ENCODE measurements around the gene RPS6KA2. TPM values are rescaled to one million over a fixed set of nuclear protein-coding genes. Genes with fewer than 3 reads are reported as not detected.

The RPS6KA2 gene
- total RNA-seq, 1 donor from 2014 or later, result 50.2 TPM

DNA sequence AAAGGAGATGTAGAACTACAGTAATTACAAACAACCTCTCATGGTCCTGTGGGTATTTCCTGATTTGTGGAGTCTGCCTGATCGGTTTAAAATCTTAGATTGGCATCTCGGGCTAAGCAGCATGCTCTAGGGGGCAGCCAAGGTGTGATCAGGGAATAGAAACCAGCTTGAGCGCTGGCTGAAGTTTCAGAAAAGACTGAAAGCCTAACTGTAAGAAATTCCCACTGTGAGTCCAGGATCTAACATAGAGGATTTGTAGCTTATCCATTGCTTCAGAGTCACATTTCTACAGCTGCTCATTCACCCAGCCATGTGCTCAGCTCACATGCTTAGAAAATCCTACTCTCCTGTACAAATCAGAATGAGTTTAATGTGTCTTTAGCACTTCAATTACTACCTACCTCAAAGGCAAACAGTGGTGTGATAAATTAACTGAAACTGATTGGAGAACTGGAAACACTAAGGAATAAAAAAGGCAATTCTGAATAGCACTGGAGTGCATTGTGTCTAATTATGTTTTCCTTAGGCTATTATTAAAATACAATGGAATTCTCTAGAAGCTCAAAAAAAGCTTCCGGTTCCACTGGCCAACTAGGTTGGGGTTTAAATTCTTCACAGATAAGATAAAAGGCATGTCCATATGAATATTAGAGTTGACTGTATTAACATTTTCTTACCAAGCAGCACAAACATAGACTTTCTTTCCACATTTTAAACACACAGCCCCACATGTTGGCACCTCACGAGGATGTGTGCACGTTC, 170.5 kb downstream of the RPS6KA2 start:
- DNase-seq, result no peak
- ATAC-seq (ENCODE audit: poor library complexity), result no peak
- intact Hi-C loops (cut with DNase I), result no loop called here

DNA sequence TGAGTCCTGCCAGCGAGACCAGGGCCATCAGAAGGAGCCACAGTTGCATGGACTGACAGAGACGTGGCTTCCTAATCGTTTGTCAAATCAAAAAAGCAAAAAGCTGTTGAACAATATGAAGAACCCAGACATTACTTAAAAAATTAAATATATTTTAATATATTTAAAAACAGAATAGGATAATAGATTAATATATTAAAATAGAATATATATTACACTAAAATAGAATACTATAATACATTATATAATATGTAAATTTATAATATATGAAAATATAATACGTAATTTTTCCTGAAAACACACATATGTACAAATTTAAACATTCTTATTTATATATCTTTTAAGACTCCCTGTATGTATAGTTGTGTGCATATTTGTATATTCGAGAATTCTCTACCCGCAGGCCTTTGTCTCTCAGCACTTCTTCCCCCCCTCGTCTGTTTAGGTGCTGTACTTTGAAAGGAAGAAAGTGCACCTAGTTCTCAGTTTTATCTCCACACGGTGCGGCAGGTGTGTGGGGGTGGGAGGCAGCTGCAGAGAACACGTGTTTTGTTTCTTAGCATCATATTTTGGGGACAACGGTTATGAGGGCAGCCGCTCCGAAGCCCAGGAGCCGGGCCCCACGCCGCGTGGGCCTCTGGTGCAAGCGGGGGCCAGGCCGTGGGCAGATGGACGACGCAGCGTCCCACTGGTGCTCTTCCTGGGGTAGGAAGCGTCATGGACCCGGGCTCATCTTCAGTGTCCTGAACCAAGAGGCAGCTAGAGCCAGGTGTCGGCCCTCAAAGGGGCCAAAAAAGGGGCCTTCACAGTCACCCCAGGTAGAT, 172.1 kb downstream of the RPS6KA2 start:
- intact Hi-C loops (cut with DNase I), result no loop called here

DNA sequence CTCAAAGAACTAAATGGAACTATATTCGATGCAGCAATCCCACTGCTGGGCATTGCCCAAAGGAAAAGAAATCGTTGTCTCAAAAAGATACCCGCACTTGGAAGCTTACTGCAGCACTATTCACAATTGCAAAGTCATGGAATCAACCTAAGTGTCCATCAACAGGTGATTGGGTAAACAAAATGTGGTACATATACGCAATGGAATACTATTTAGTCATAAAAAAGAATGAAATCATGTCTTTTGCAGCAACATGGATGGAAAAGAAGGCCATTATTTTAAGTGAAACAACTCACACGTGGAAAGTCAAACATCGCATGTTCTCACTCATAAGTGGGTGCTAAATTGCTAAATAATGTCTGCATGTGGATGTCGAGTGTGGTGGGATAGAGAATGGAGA, 173.4 kb downstream of the RPS6KA2 start:
- ATAC-seq (ENCODE audit: poor library complexity), result no peak
- intact Hi-C loops (cut with DNase I), result no loop called here
- DNase-seq, result no peak

More for the DNA sequence above, 172.1 kb downstream of the RPS6KA2 start:
- DNase-seq, result no peak
- no peak for ATAC-seq (ENCODE audit: poor library complexity)

DNA sequence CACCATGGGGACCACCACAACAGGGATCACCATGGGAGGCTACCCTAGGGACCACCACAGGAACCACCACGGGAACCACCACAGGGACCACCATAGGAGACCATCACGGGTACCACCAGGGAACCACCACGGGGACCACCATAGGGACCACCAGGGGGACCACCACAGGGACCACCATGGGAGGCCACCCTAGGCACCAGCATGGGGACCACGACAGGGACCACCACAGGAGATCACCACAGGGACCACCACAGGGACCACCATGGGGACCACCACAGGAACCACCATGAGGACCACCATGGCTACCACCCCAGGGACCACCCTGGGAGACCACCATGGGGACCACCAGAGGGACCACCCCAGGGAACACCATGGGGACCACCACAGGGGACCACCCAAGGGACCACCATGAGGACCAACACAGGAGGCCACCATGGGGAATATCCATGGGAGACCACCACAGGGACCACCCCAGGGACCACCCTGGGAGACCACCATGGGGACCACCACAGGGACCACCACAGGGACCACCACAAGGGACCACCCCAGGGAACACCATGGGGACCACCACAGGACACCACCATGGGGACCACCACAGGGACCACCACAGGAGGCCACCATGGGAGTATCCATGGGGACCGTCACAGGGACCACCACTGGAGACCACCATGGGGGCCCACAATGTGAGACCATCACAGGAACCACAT, 176.7 kb downstream of the RPS6KA2 start:
- ATAC-seq (ENCODE audit: poor library complexity) (no peak), DNase-seq (no peak)
- intact Hi-C loops (cut with DNase I), result no loop called here

DNA sequence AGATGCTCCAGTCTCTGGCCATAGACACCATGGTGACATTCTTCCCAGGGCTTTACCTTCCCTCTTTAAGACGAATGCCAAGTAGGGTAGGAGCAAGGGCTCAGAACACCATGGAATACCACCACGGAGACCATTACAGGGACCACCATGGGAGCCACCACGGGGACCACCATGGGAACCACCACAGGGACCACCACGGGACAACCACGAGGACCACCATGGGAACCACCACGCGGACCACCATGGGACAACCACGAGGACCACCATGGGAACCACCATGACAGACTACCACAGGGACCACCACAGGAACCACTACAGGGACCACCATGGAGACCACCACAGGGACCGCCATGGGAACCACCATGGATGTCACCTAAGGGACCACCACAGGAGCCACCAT, 177.4 kb downstream of the RPS6KA2 start:
- intact Hi-C loops (cut with DNase I), result no loop called here
- ATAC-seq (ENCODE audit: poor library complexity), result no peak

DNA sequence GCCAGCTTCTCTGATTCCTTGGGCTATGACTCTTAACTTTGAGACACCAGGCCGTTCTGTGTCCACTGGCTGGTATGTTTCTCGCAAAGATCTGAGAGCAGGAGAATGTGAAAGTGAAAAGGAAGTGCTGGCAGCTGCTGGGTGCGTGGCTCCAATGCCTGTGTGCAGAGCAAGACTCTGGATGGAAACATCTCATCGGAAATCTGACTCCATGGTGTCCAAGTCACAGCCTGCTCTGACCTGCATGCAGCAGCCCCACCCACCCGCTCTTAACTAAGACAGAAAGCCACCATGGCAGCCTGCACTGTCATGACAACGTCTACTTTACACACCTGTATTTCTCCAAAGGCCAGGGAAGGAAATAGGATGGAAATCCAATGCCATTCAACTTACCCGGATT, 178.0 kb downstream of the RPS6KA2 start:
- intact Hi-C loops (cut with DNase I), result no loop called here
- DNase-seq (no peak), ATAC-seq (ENCODE audit: poor library complexity) (no peak)

More for the DNA sequence above, 177.4 kb downstream of the RPS6KA2 start:
- no peak for DNase-seq

DNA sequence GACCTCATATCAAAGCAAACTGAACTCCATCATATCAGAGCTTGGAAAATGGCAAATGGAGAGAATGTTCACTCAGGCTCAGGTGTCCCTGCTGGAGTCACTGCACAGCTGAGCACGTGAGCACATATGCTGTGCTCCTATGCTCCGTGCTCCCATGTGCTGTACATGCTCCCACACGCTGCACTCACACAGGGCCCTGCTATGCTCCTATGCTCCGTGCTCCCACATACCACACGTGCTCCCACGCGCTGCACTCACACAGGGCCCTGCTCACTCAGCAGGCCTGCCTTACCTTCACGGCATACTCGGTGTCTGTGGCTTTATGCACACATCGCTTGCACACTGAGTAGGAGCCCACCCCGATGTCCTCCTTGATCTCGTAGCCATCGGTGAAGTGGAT, 178.6 kb downstream of the RPS6KA2 start:
- DNase-seq, result no peak
- intact Hi-C loops (cut with DNase I), result no loop called here
- ATAC-seq (ENCODE audit: poor library complexity), result no peak

DNA sequence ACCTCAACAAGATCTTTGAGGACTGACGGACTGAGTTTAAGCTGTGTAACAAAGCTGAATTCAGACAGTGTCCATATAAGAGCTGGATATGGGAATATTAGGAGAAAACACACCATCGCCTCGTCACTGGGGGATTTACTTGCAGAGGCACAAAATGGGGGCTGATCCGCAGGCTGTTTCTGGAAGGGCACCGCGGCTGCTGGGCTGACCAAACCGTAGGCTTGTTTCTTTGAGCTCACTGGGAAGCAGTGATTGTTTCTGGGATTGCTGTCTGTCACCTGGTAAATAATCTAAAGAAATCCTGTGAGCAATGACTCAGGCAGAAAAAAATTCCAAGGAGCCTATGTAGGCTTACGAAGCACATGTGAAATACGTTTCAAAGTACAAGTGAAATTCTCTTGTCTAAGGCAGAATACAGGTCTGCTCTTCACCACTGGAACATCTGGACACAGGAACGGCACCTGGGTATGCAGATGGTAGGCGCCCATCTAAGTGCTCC, 180.4 kb downstream of the RPS6KA2 start:
- DNase-seq, result no peak
- intact Hi-C loops (cut with DNase I), result no loop called here
- ATAC-seq (ENCODE audit: poor library complexity), result no peak

DNA sequence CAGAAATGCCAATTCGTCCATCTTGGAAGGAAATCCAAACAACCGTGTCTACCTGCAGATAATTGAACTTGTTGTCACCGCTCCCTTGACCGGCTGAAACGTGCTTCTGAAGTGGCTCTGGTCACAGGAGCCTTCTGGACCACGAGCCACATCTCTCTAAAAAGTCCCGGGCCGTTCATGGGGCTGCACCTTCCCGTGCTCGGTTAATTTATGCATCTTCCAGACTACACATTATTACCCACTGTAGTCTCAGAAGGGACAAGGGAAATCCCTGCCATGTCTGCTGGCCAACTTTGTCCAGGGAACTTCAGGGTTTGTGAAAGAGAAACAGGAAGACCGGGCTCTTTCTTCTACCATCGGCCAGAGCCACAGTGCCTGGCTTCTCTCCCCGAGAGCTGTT, 180.9 kb downstream of the RPS6KA2 start:
- intact Hi-C loops (cut with DNase I), result no loop called here

DNA sequence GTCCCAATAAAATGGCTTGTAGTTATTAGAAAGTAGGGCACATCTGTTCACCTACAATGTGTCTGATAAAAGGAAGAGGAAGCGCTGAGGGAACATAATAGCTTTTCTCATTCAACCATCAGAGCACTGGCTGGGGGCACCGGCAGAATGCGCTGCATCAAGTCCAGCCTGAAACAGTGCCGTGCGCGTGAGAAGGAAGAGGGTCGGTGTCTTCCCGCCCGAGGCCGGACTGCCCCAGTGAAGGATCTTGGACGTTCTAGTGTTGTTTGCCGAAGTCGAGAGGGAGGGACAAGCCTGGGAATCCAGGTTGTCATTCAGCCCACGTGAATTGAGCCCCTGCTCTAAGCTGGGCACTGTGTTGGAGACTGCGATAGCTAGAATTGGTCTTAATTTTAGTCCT, 182.6 kb downstream of the RPS6KA2 start:
- DNase-seq (no peak), ATAC-seq (ENCODE audit: poor library complexity) (no peak)
- intact Hi-C loops (cut with DNase I), result no loop called here

More for the DNA sequence above, 180.9 kb downstream of the RPS6KA2 start:
- DNase-seq, result no peak
- no peak for ATAC-seq (ENCODE audit: poor library complexity)

DNA sequence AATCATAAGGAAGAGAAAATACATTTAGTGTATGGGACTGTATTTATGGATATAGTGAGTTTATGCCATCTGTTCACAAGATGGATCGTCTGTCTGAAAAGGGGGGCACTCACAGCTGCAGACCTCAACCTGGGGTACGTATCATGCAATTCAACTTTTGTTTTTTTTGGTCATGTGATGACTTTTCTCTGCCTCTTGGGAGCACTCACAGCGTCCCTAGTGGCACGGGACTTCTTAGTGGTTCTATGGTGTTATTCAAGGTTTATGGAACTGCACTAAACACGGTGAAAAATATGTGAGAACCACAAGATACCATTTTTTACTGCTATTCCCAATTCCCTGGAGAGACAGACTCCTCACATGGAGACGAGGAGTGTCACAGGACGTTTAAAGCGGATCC, 183.9 kb downstream of the RPS6KA2 start:
- ATAC-seq (ENCODE audit: poor library complexity) (no peak), DNase-seq (no peak)
- intact Hi-C loops (cut with DNase I), result no loop called here

DNA sequence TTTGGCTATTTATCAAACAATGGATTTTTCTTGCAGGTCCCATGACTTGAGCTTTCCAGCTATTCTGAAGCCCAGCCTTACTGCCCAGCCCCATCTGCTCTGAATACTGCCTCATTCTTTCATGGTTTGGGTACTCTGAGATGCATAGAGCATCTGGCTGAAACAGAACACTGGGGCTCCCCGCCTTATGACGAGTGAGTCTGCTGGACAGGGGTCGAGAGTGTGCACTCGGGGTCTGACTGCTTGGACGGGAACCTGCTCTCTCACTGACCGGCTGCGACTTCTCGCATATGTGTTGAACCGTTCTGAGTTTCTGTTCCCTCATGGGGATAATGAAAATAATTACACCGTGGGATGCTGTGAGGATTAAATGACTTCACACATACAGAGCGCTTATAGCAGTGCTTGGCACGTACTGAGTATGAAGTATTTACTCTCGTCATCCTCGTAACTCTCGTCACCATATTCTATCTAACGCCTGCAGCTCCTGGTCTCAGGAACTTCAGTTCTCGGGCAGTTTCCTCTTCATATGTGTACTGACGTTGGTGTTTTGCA, 184.8 kb downstream of the RPS6KA2 start:
- DNase-seq, result no peak
- intact Hi-C loops (cut with DNase I), result no loop called here
- ATAC-seq (ENCODE audit: poor library complexity), result no peak

DNA sequence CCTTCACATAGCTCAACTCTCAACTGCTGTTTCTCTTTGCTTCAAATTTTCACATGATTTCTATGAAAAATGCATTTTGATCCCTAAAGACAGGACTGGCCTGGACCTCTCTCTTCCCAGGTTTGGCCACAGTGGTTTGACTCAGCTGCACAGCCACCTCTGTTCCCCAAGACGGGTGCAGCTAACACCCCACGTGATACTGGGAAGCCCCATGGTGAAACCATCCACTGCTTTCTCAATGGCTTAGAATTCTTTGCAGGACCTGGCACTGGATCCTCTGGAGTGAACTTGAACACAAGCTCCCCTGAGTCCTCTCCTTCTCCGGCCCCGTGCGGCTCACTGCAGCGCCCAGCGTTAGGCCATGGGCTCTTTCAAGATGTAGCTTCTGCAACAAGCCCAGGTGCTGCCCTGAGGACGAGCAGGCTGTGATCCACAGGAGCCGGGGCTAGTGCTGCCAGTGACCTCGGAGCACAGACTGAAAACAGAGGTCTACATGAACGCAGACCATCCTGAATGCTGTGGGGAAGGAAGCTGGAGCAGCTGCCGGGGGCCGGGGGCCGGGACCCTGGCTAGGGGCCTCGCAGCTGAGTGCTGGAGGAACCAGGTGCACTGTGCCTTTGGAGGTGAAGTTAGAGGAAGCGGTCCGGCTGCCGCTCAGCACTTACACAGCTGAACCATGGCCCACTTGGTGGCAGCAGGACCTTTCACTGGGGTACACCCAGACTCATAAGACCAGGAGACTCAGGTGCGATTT, 185.5 kb downstream of the RPS6KA2 start:
- DNase-seq, result no peak
- ATAC-seq (ENCODE audit: poor library complexity), result no peak
- intact Hi-C loops (cut with DNase I), result no loop called here

DNA sequence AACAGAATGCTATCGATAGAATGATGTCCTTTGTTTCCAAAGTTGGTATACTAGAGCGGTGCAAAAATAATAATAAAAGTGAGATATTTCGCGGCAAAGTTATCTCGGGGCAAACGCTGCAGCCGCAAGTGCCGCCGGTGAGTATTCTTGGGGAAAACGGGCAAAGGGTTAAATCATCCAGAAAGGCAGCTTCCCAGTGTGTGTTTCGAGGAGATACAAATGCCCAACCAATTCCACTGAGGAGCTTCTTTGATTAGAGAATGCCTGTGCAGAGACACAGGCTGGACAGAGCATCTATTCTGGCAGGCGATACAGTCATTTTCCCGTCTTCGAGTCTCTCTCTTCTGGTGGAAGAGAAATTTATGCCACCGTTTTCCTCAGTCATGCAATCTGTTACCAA, 186.3 kb downstream of the RPS6KA2 start:
- intact Hi-C loops (cut with DNase I), result no loop called here
- DNase-seq, result no peak
- no peak for ATAC-seq (ENCODE audit: poor library complexity)

DNA sequence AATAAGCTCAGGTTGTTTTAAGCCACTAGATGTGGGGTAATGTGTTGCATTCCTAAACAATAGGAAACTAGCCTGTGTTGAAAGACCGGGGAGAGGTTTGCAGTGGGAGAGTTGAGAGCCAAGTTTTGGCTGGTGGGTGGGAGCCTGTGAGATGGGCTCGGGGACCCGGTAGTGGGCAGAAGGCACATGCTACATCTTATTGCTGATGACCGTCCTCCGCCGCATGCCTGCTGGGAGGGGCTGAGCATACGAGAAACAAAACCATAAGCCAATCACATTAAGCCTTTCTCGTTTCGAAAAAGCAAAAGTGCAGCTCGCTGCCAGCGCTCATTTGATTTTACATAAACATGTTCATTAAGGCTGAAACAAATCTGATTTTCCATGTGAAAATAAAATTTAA, 186.9 kb downstream of the RPS6KA2 start:
- DNase-seq, result no peak
- ATAC-seq (ENCODE audit: poor library complexity), result no peak
- intact Hi-C loops (cut with DNase I), result no loop called here

DNA sequence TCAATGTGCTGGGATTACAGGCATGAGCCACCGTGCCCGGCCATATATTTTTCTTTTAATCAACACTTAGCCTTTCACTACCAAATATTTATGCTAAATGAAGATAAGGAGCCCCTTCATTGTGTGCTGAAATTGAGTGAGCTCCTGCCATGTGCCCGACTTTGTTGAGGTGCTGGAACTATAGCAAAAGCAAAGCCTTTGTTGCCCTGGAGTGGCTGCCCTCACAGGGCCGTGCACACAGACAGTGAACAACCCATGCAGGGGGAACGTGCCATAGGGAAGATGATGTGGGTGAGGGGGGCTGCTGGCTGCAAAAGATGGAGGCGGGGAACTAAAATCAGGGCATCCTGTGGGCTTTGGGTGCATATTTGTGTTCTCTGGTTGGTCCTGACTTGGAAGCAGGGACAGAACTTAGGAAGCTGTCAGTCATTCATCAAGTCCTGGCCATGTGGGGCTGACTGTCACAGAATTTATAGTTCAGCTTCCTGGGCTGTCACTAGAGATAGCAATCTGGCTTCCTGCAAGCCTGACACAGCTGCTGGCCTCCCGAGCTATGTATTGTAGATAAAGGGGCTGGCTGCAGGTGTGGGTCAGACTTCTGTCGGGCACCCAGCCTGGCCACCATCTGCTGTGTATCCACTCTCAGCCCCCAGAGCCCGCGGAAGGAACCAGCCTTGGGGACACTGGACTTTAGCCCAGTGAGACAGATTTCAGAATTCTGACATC, 187.5 kb downstream of the RPS6KA2 start:
- DNase-seq (no peak), ATAC-seq (ENCODE audit: poor library complexity) (no peak)
- intact Hi-C loops (cut with DNase I), result no loop called here

DNA sequence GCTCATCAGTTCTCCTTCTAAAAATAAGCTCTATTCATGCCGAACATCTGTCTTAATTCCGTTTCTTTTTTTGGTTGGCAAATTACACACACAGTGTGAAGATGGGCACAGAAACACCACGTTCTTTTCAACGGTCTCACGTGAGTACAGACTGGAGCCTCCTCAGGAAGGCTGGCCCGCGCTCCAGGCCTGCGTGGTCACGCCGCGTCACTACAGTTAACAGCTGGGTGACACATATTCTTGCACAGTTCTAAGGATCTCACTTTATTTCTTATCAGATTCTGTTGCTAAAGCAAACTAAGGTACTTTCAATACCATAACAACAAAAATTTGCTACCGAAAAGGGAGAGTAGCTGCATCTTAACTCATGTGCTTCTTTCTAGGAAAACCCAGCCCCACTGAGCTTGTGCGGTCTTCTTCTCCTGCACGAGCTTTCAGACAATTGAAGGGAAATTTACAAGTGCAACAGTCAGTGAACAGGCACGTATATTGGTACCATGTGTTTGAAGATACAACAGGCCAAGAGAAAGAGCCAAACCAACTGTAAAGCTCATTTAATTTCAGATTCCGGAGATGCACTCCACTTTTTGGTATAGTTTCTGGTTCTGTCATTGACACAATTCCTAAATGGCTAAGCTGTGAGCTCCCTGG, 188.7 kb downstream of the RPS6KA2 start:
- no peak for DNase-seq
- intact Hi-C loops (cut with DNase I), result no loop called here
- ATAC-seq (ENCODE audit: poor library complexity), result no peak

Measured in Right ventricle myocardium superior (tissue), 1 donor.